Measurements from ENCODE around the gene PTER. TPM values are rescaled to one million over a fixed set of nuclear protein-coding genes. Genes with fewer than 3 reads are reported as not detected.

Gene PTER
- total RNA-seq, 1 donor from 2014 or later: 7.5 TPM

DNA sequence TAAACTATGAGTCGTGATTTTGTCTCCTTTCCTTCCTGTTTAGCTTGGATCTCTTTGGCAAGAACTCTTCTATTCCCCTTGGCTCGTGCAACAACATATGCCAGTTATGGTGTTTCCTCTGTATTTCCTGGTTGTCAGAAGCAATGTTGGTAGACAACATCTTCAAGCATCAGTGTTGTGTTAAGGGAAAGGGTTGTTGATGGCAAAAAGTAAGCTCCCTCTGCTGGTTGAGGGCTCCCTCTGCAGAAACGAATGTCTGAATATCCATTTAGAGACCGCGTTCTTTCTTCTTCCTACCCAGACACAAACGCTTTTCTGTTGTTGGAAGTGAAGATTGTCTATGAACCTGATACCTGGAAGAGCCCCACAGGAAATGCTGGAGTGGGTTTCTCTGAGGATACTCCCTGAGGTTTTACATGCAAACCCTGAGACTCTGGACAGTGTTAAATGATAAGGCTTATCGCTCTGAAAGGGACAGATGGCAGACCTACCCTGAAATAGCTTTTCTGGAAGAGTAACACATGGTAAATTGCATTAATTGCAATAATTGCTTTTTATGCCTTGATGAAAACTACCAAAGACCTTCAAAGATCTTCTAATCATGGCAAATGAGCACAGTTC, 108.4 kb downstream of the PTER start:
- DNase-seq: peak; percentile 62

DNA sequence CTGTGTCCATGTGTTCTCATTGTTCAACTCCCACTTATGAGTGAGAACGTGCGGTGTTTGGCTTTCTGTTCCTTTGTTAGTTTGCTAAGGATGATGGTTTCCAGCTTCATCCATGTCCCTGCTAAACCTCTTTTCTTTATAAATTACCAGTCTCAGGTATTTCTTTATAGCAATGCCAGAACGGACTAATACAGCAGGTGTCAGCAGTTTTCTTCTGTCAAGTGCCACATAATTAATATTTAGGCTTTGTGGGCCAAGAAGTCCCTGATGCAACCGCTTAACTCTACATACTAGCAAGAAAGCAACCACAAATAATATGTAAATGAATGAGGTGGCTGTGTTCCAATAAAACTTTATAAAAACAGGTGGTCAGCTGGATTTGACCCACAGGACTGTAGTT, 111.2 kb downstream of the PTER start:
- DNase-seq: no peak

DNA sequence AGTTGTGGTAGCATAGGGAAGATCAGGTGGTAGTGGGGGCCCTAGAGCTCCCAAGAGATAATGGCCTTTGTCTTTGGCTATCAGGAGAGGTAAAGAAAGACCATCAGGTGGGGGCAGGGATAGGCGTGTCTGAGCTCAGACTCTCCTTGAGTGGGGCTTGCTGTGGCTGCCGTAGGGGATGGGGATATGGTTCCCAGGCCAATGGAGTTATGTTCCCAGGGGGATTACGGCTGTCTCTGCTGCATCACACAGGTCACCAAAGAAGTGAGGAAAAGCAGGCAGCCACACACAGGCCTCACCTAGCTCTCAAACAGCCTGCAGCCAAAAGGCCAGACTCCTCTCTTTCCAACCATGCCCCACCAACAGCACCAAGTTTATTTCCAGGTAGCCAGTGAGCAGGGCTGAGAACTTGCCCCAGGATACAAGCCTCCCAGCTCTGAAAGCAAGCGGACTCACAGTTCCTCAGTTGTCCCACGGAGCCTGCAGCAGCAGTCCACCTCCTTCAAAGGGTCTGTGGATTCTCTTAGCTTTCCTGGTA, 122.5 kb downstream of the PTER start:
- no peak for DNase-seq

DNA sequence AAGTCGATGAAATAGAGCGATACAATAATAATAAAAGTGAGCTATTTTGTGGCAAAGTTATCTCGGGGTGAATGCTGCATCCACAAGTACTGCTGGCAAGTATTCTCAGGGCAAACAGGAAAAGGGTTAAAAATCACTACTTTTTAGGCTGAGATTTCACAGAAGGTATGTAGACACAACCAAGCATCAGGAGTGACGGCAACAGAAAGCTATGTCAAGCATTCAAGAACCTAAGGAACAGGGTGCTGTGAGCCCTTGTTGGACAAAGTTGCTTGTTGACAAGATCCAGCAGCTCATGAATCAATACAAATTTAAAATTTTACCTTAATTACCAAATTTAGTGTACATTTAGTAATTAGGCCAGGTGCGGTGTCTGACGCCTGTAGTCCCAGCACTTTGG, 126.1 kb downstream of the PTER start:
- no peak for DNase-seq

Other genes with a start within 250 kb of the PTER start
- gene C1QL3, start 84.9 kb downstream of the PTER start, total RNA-seq: 0.17 and 0.33 TPM in 2 replicates

All from dermis blood vessel endothelial cell (primary cell).